ENCODE results near the gene DNAH10. TPM values are rescaled to one million over a fixed set of nuclear protein-coding genes. Genes with fewer than 3 reads are reported as not detected.

The DNAH10 gene
- total RNA-seq, 2 experiments from 2014 or later: 0.38 to 0.43 TPM

GRCh38 chr12:123939716-123940626, 177.9 kb downstream of the DNAH10 start:
- ATAC-seq (no peak), DNase-seq (no peak)
- TF ChIP-seq, protein P1, sequence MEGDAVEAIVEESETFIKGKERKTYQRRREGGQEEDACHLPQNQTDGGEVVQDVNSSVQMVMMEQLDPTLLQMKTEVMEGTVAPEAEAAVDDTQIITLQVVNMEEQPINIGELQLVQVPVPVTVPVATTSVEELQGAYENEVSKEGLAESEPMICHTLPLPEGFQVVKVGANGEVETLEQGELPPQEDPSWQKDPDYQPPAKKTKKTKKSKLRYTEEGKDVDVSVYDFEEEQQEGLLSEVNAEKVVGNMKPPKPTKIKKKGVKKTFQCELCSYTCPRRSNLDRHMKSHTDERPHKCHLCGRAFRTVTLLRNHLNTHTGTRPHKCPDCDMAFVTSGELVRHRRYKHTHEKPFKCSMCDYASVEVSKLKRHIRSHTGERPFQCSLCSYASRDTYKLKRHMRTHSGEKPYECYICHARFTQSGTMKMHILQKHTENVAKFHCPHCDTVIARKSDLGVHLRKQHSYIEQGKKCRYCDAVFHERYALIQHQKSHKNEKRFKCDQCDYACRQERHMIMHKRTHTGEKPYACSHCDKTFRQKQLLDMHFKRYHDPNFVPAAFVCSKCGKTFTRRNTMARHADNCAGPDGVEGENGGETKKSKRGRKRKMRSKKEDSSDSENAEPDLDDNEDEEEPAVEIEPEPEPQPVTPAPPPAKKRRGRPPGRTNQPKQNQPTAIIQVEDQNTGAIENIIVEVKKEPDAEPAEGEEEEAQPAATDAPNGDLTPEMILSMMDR (IDR thresholded peaks at IDR 0.05): no peak
- no peak overlapping the region for H3K27ac Mint-ChIP-seq
- H3K4me3 Mint-ChIP-seq: no peak overlapping the region
- CTCF ChIA-PET: interaction anchor here (0.8 to 2.7 kb wide), 10 partner anchors 11 to 55 kb away, joined by 3 to 17 read pairs (median 3); no protein-coding TSS in a partner anchor
- peaks cover 25% of the 10 kb centered on the region for H3K4me1 Mint-ChIP-seq (ENCODE audit: low read depth)
- H3K9me3 Mint-ChIP-seq: no peaks in the 10 kb centered on the region
- H3K36me3 Mint-ChIP-seq (ENCODE audit: low read depth): peaks cover 12% of the 10 kb centered on the region
- intact Hi-C loops (cut with micrococcal nuclease): no loop called here
- POLR2A ChIA-PET: interaction anchor here (1.2 kb wide), 1 partner anchor 25 kb away, joined by 3 read pairs; no protein-coding TSS in a partner anchor
- H3K27me3 Mint-ChIP-seq: no peaks in the 10 kb centered on the region

- peaks cover 12% of the 10 kb centered on the region for H3K36me3 Mint-ChIP-seq (ENCODE audit: low read depth)
- POLR2A ChIA-PET: interaction anchor here (1.2 kb wide), 1 partner anchor 25 kb away, joined by 3 read pairs; no protein-coding TSS in a partner anchor
- intact Hi-C loops (cut with micrococcal nuclease): no loop called here
Observed at GRCh38 chr12:123940627-123940966, 178.5 kb downstream of the DNAH10 start.

GRCh38 chr12:123941000-123941399, 178.9 kb downstream of the DNAH10 start:
- H3K4me1 Mint-ChIP-seq (ENCODE audit: low read depth): peaks cover 25% of the 10 kb centered on the region

More at GRCh38 chr12:123940627-123940966, 178.5 kb downstream of the DNAH10 start:
- H3K27ac Mint-ChIP-seq: no peak overlapping the region
- CTCF ChIA-PET: interaction anchor here (1.1 kb wide), 1 partner anchor 44 kb away, joined by 3 read pairs; no protein-coding TSS in a partner anchor
- no peaks in the 10 kb centered on the region for H3K27me3 Mint-ChIP-seq
- H3K9me3 Mint-ChIP-seq: no peaks in the 10 kb centered on the region
- H3K4me1 Mint-ChIP-seq (ENCODE audit: low read depth): peaks cover 25% of the 10 kb centered on the region
- no peak for ATAC-seq
- no peak for DNase-seq
- TF ChIP-seq, protein P1 (IDR thresholded peaks at IDR 0.05): no peak
- no peak overlapping the region for H3K4me3 Mint-ChIP-seq

DNA sequence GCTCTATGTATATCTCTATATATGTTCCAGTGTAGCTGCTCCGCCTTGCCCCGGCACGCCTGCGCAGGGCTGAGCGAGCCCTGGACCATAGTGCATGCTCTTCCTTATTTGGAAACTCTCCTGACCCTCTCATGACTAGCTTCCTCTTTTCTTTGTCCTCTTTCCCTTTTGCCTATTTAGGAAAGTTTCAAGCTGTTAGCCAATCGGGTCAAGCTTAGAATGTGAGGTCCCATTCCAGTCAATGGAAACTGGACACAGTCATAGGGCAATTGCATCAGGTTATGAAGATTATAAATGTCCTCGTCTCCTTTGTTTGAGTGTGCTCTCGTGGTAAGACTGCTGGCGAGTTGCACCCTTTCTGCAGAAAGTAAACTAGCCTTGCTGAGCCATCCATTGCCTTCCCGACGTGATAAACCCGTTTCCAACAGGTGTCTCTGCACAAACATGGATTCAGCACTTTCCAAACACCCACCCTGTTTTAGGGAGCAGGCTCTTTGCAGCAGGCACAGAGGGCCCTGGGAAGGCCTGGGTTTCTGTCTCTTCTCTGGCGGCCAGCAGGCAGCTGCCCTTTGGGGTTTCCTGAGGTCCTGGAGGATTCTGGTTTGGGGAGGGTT, 179.6 kb downstream of the DNAH10 start:
- no peaks in the 10 kb centered on the region for H3K27me3 Mint-ChIP-seq
- CTCF ChIA-PET: interaction anchor here (1.0 to 1.1 kb wide), 2 partner anchors 20 to 42 kb away, joined by 3 to 6 read pairs; no protein-coding TSS in a partner anchor

More at GRCh38 chr12:123941000-123941399, 178.9 kb downstream of the DNAH10 start:
- H3K36me3 Mint-ChIP-seq (ENCODE audit: low read depth): peaks cover 12% of the 10 kb centered on the region
- no peaks in the 10 kb centered on the region for H3K9me3 Mint-ChIP-seq
- ATAC-seq: no peak
- POLR2A ChIA-PET: interaction anchor here (1.2 kb wide), 1 partner anchor 24 kb away, joined by 3 read pairs; no protein-coding TSS in a partner anchor
- DNase-seq: no peak
- H3K4me3 Mint-ChIP-seq: no peak overlapping the region
- H3K27ac Mint-ChIP-seq: no peak overlapping the region
- TF ChIP-seq, protein P1 (IDR thresholded peaks at IDR 0.05): no peak
- CTCF ChIA-PET: interaction anchor here (1.0 to 1.1 kb wide), 2 partner anchors 21 to 43 kb away, joined by 3 to 6 read pairs; no protein-coding TSS in a partner anchor
- intact Hi-C loops (cut with micrococcal nuclease): no loop called here
- H3K27me3 Mint-ChIP-seq: no peaks in the 10 kb centered on the region

More for the DNA sequence above, 179.6 kb downstream of the DNAH10 start:
- POLR2A ChIA-PET: no interaction called here
- TF ChIP-seq, protein P1 (IDR thresholded peaks at IDR 0.05): no peak
- DNase-seq (no peak), ATAC-seq (no peak)
- Mint-ChIP-seq H3K27ac (no peak overlapping the region), H3K36me3 (ENCODE audit: low read depth) (peaks cover 12% of the 10 kb centered on the region), H3K9me3 (no peaks in the 10 kb centered on the region), H3K4me1 (ENCODE audit: low read depth) (peaks cover 20% of the 10 kb centered on the region), H3K4me3 (no peak overlapping the region)
- intact Hi-C loops (cut with micrococcal nuclease): no loop called here

All from activated CD8-positive, alpha-beta T cell treated with anti-CD3 and anti-CD28 coated beads for 36 hours (primary cell).